GM21423 (cell line): ENCODE measurements around the gene PRRT1.
"Not testable (repeated sequence)": the region's sequence is repeated elsewhere in the genome, so short reads cannot be mapped to it uniquely, and the experiment has no call there.

Experiments
- ATAC-seq: cut with Tn5 transposase; IDR thresholded peaks from one replicate; pipeline ENCODE4 v1.9.1; 2021; ENCODE audit warnings: mild to moderate bottlenecking, moderate library complexity; ENCODE audit not compliant: unreplicated experiment

PRRT1 gene

GRCh38 chr6:32188381-32189068 is 36.8 kb upstream of the PRRT1 start:
- no peak for ATAC-seq

DNA sequence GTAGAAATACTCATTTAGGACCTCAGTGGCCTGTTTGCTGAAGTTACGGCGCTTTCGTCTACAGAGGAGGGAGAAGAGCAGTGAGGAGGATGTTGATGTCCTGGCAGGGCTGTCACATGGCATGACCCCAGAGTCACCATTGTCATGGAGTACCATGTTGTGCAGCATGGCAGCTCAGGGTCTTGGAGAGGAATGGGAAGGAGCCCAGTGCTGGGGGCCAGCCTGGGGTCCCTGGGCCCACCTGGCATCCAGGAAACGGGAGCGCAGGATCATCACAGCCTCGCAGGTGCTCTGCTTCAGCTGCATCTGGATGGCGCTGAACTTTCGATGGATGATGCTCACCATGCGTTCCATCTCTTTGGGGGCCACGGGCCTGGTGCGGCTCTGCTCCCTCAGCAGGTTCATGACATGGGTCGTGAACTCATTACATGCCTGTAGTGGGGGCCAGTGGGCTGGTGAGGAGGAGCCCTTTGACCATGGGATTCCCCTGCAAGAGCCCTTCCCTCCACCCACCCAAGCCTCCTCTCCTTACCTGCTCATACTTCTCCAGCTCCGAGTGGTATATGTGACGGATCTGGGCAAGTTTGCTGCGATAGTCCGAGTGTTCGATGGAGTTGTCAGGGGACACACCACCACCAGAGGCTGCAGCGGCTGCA is 36.1 kb upstream of the PRRT1 start:
- ATAC-seq: not testable (repeated sequence)

DNA sequence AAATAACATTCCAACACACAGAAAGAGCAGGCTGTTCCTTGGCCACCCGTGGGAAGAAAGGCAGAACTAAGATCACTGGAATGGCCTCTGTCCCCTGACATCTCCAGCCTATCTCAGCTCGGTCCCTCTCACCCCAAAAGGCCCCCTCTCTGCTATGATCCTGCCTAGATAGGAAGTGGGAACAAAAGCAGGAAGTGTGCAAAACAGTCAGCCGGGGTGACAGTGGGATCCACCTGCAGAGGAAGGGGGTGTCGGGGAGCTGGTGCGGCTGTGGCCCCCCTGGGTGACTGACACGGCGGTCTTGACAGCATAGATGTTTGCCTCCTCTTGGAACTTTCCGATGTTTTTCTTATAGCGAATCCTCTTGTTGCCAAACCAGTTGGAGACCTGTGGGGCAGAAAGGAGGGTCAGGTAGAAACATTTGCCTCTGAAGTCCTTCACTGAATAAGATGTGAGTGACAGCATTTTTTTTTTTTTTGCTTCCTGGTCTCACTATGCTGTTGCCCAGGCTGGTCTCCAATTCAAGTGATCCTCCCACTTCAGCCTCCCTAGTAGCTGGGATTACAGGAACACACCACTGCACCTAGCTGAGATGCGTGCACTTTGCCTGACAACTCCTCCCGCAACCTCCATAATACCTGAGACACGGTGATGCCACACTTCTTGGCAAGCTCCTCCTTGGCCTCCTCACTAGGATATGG is 35.4 kb upstream of the PRRT1 start:
- no peak for ATAC-seq

DNA sequence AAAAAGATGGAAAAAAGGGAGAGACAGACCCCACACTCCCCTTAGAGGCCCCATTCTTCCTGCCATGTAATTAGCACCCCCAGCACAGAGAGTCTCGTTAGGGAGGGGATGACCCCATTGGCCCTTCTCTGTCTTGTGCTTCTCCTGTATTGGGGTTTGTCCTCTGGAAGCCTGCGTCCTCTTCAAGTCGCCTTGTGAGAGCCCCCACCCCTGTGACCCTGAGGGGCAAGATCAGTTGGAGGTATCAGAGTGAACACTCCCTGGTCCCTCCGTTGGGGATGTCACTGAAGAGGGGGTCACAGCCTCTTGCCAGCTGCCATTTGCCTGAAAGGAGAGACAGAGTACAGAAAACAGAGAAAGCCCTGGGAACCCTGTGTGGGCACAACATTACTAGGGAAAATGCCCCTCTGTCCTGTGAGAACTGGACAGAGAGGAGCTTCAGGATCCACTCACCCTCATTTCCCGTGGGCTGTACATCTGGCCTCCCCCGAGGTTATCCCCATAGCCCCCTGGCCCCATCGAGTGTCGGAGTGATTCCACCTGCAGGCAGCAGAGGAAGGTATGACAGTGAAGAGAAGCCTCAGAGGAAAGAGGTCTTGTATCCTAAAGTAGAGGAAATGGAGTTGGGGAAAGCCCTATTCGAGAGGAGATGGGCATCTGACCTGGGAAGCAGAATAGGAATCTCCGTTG is 34.6 kb upstream of the PRRT1 start:
- ATAC-seq: not testable (repeated sequence)

DNA sequence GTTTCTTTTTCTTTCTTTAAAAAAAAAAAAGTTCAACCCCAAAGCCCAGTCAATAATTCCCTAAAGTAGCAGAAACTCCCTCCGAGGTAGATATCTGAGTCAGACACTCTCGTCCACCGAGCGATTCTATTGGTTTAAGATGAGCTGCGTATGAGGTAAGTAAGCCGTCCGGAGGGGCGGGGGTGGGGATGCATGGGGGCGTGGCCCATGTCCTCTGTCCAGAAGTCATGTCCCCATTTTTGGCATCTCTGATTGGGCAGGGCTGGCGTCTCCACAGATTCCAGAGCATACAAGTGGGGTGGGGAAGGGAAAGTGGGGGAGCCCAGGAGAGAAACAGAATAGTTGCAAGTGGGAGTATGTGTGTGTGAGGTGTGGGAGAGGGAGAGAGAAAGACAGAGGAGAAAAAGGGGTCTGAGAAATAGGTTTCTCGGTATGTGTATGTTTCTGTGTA is 34.0 kb upstream of the PRRT1 start:
- not testable (repeated sequence) for ATAC-seq

GRCh38 chr6:32184084-32184640 is 32.4 kb upstream of the PRRT1 start, which contains the start of gene AGER:
AGER (minus strand) TSS chr6:32184253; CDS start chr6:32184222, 31 bp downstream.
- ATAC-seq: no peak

- no peak for ATAC-seq
Measured at GRCh38 chr6:32183483-32184083, 31.8 kb upstream of the PRRT1 start.

DNA sequence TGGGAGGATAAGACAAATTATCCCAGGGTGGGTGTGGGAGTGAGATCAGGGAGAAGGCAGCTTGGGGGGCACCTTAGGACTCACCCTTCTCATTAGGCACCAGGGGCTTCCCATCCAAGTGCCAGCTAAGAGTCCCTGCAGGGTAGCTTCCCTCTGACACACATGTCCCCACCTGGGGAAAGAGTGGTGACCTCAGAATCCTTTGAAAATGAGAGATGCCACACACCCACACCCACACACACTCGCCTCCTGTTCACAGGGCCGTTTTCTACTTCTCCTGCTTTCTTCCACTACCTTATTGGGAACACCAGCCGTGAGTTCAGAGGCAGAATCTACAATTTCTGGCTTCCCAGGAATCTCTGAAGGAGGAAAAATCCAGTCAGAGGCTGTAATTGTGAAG is 31.3 kb upstream of the PRRT1 start:
- no peak for ATAC-seq

GRCh38 chr6:32182555-32182981 is 30.8 kb upstream of the PRRT1 start:
- no peak for ATAC-seq

DNA sequence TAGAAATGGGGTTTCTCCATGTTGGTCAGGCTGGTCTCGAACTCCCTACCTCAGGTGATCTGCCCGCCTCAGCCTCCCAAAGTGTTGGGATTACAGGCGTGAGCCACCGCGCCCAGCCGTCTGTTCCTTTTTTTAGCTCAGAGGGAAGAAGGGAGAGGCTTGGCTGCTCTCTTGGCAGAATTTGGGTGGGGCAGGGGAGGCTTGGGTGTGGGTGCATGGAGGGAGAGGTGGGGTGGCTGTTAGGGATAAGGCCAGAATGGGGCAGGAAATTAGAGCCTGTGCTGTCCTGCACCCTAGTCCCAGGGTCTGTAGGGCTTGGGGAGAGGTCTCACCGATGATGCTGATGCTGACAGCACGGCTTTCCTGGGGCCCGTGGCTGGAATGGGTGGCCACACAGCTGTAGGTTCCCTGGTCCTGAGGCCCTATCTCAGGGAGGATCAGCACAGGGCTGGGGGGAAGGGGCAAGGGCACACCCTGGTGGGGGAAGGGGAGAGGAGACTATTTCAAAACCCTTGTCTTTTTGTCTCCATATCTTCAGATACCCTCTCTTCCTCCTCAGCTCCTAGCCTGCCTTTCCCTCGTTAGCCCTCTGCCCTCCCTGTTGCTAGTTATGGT is 30.3 kb upstream of the PRRT1 start:
- ATAC-seq: no peak

DNA sequence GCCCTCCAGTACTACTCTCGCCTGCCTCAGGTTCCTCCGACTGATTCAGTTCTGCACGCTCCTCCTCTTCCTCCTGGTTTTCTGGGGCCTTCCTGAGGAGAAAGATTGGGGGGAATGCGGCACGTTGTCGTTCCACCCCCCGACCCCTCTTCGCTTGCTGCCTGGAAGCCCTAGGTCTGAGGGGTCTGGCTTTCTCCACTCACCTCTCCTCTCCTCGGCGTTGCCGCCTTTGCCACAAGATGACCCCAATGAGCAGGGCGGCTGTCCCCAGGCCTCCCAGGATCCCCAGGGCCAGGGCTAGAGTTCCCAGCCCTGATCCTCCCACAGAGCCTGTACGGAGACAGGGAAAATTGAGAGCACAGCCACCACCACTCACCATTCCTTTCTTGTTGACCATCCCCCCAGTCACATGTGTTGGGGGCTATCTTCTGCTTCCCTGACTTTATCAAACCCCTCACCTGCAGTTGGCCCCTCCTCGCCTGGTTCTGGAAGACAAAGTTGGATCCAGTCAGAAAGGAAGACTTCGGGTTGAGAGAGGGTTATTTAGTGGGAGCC is 29.5 kb upstream of the PRRT1 start:
- ATAC-seq: no peak

GRCh38 chr6:32179766-32180405 is 28.1 kb upstream of the PRRT1 start:
- ATAC-seq: no peak

- ATAC-seq: no peak
Measured at GRCh38 chr6:32178547-32179440, 27.1 kb upstream of the PRRT1 start.

DNA sequence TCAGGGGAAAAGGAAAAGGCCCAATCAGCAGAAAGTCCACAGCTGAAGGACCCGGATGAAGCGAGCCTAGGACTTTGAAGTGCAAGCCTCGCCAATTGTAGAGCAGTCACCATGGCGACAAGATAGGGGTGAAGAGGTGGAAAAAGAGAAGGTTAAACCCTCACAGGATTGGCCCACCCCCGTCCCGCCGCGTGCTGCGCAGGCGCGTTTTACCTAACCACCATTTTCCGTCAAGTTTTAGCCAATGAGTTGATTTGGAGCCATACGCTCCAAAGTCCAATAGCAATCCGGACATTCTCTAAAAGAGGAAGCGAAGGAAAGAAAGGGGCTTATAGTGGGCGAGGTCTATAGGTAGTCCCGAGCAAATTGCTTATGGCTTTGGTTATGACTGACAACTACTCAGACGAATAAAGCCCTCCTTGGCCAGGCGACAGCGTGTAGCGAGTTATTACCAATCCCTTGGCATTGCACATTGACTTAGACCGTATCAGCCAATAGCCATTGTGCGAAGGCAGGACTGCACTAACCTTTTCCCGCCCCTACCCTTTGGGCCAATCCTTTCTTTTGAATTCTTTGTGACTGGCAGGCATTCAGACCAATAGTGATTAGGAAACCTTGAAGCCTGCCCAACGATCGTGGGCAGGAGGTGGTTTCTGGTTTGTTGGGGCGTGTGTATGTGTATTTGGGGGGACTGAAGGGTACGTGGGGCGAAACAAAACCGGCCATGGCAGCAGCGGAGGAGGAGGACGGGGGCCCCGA is 26.2 kb upstream of the PRRT1 start, which contains the start of gene RNF5:
Gene RNF5, plus strand, starts transcription at position 618 of the 759 bp plus-strand sequence. Its CDS starts 107 bp downstream, at position 725.
- peak; percentile 75 for ATAC-seq

- no peak for ATAC-seq
Measured at GRCh38 chr6:32177183-32177787, 25.5 kb upstream of the PRRT1 start.

GRCh38 chr6:32176476-32177182 is 24.9 kb upstream of the PRRT1 start:
- ATAC-seq: no peak
